Uterus (tissue), 2 donors: Measurements from ENCODE around the gene IRF2BP2.
A peak's percentile ranks its signal among the peaks of the same experiment; 100 is the strongest.

Source experiments
- CTCF ChIP-seq, 4 experiments: fragments of 200-600 bp in 2 of 4; fragments of 450-650 bp in 2 of 4; sonication (generic) in 2 of 4; IDR thresholded peaks; one replicate each; pipeline ENCODE4 v1.5.1; 2016 to 2019; ENCODE audit warnings: antibody characterized with exemption in 4 of 4, mild to moderate bottlenecking in 2 of 4, moderate library complexity in 1 of 4
- POLR2A ChIP-seq, 2 donors: fragments of 450-650 bp; IDR thresholded peaks; one replicate each; pipeline ENCODE4 v1.6.1; 2016; ENCODE audit warnings: antibody characterized with exemption in 2 of 2, mild to moderate bottlenecking in 1 of 2, moderate library complexity in 1 of 2

GRCh38 chr1:234599617-234600417 lies 10.2 kb downstream of the IRF2BP2 start:
- TF ChIP-seq CTCF (IDR thresholded peaks at IDR 0.05) (peak in 3 of 4 experiments; percentile 5 to 31 (median 20)), POLR2A (IDR thresholded peaks at IDR 0.05) (peak; percentile 43 to 92)
